Peyer's patch (tissue), 4 donors: ENCODE measurements around the gene CDH23. TPM values are rescaled to one million over a fixed set of nuclear protein-coding genes. Genes with fewer than 3 reads are reported as not detected.

ENCODE experiments used
- DNase-seq, 3 donors: peaks; one replicate each; pipeline ENCODE4 v3.0.0-alpha.2; 2017 to 2019
- H3K27ac ChIP-seq, 4 donors: fragments of 200-600 bp; sonication (generic); one replicate each; pipeline ENCODE4 v1.5.1; 2016 to 2019
- H3K27me3 ChIP-seq, 2 donors: fragments of 200-600 bp; sonication (generic); one replicate each; pipeline ENCODE4 v1.5.1; 2019
- H3K36me3 ChIP-seq, 3 donors: fragments of 200-600 bp; sonication (generic); one replicate each; pipeline ENCODE4 v1.5.1; 2016 to 2019
- H3K4me1 ChIP-seq, 4 donors: fragments of 200-600 bp; sonication (generic); one replicate each; pipeline ENCODE4 v1.5.1; 2016 to 2019
- H3K4me3 ChIP-seq, 4 donors: fragments of 200-600 bp; sonication (generic); 1 replicate in 3 of 4; 2 replicates in 1 of 4; pipeline ENCODE4 v1.5.1; 2016 to 2019; ENCODE audit warnings: mild to moderate bottlenecking in 1 of 4
- H3K9me3 ChIP-seq, 4 donors: fragments of 200-600 bp; sonication (generic); one replicate each; pipeline ENCODE4 v1.5.1; 2016 to 2019; ENCODE audit warnings: mild to moderate bottlenecking in 1 of 4
- POLR2A ChIP-seq, 2 donors: fragments of 450-650 bp; IDR thresholded peaks; one replicate each; pipeline ENCODE4 v1.5.1; 2017; ENCODE audit warnings: antibody characterized with exemption in 2 of 2, mild to moderate bottlenecking in 2 of 2, moderate library complexity in 2 of 2
- total RNA-seq, 4 donors: library from RNA; depleted of rRNA; stranded (reverse); fragments of >200 nt; gene quantifications; one replicate each; pipeline ENCODE4 v1.1.0, GENCODE V29; 2016
- TF ChIP-seq, protein P1 (sequence below), 6 experiments: fragments of 450-650 bp in 4 of 6; fragments of 200-600 bp in 2 of 6; sonication (generic) in 1 of 6; IDR thresholded peaks; one replicate each; pipeline ENCODE4 v1.5.1; 2017 to 2019; ENCODE audit warnings: antibody characterized with exemption in 6 of 6, mild to moderate bottlenecking in 3 of 6, moderate library complexity in 1 of 6

The CDH23 gene
- total RNA-seq, 4 donors from 2014 or later: 3.2 to 9.9 (median 5.4) TPM

DNA sequence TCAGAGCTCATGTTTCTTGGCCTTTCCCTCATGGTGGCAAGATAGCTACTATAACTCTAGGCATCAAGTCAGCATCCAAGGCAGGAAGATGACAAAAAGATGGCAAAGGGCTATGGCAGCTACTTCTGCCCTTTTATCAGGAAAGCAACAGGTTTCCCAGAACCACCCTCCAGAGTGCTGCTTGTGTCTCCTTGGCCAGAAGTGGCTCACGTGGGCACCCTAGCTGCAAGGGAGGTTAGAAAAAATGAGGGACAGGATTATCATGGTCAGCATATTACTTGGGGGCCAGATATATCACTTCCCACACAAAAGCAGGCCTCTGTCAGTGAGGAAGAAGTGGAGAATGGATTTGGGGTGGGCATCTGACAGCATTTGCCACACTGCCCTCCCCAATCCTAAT, 347.1 kb downstream of the CDH23 start:
- no peak for TF ChIP-seq POLR2A (IDR thresholded peaks at IDR 0.05)
- TF ChIP-seq, protein P1, sequence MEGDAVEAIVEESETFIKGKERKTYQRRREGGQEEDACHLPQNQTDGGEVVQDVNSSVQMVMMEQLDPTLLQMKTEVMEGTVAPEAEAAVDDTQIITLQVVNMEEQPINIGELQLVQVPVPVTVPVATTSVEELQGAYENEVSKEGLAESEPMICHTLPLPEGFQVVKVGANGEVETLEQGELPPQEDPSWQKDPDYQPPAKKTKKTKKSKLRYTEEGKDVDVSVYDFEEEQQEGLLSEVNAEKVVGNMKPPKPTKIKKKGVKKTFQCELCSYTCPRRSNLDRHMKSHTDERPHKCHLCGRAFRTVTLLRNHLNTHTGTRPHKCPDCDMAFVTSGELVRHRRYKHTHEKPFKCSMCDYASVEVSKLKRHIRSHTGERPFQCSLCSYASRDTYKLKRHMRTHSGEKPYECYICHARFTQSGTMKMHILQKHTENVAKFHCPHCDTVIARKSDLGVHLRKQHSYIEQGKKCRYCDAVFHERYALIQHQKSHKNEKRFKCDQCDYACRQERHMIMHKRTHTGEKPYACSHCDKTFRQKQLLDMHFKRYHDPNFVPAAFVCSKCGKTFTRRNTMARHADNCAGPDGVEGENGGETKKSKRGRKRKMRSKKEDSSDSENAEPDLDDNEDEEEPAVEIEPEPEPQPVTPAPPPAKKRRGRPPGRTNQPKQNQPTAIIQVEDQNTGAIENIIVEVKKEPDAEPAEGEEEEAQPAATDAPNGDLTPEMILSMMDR (IDR thresholded peaks at IDR 0.05): no peak
- DNase-seq: no peak
- no peaks in the 10 kb centered on the region for H3K27me3 ChIP-seq
- H3K9me3 ChIP-seq: no peaks in the 10 kb centered on the region
- H3K36me3 ChIP-seq: no peaks in the 10 kb centered on the region
- H3K4me3 ChIP-seq: no peak overlapping the region
- peak overlapping the region in 2 of 4 donors; percentile 27 to 32 for H3K27ac ChIP-seq
- peaks cover 29 to 53% (median 39%) of the 10 kb centered on the region in 4 donors for H3K4me1 ChIP-seq

DNA sequence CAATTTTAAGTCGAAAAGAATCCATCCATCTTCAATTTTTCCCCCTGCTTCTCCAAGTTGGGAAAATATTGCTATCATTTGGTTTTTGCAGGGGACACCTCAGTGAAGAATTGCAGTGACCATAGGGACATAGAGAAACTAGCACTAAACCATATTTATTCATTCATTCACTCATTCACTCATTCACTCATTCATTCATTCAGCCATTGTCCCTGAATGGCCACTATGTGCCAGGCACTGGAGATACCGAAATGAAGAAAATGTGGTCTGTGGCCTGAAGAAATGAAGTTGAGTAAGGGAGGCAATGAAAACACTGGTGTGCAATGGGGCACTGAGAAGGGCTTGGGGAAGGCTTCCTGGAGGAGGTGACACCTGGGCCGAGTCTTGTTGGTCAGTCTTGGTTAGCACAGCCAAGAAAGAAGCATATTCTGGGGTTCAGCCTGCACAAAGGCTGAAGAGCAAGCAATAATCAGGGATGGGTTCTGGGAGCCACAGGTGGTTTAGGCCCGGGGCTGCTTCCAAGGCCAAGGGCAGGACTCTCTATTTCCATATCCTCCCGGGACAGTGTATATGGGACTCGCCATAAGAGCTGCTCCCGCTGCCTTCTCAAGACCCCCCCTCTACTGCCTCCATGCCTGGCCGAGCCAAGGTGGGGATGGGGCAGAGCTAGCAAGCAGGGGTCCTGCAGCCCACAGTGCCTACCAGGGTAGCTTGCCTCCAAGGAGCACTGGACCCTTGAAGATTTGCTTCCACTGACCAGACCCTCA, 348.4 kb downstream of the CDH23 start:
- no peaks in the 10 kb centered on the region for H3K9me3 ChIP-seq
- DNase-seq: no peak
- H3K36me3 ChIP-seq: peaks cover 0 to 1% (median 0%) of the 10 kb centered on the region in 3 donors
- no peak for TF ChIP-seq POLR2A (IDR thresholded peaks at IDR 0.05)
- TF ChIP-seq, protein P1 (IDR thresholded peaks at IDR 0.05): no peak
- H3K4me1 ChIP-seq: peaks cover 36 to 61% (median 50%) of the 10 kb centered on the region in 4 donors
- H3K27me3 ChIP-seq: no peaks in the 10 kb centered on the region
- H3K27ac ChIP-seq: peak overlapping the region in 2 of 4 donors; percentile 90 to 93
- H3K4me3 ChIP-seq: no peak overlapping the region

DNA sequence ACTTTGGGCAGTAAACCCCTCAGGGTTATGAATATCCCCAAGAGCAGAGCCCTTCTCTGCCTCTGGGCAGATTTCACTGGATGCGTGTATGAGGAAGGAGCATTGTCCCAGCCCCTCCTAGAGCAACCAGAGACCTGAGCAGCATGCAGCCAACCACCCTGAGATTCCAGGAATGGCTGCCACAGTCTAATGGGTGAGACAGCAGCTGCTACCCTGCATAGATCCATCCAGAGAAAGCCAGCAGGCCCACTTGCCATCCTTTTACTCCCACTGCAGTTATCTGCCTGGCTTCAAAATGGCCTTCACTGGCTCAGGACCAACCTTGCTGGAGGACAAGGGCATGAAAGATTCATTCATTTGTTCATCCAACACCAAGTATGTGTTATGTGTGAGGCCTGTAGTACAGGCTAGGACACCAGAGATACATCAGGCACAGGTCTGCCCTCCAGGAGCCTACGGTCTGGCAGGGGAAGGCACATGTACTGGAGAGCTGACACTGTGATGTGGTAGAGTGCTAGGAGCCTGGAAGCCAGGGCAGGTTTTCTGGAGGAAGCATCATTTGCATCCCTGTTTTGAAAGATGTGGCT, 349.0 kb downstream of the CDH23 start:
- peak overlapping the region; percentile 82 to 93 (median 88) for H3K27ac ChIP-seq
- peaks cover 0 to 8% (median 3%) of the 10 kb centered on the region in 3 donors for H3K36me3 ChIP-seq
- peaks cover 36 to 61% (median 52%) of the 10 kb centered on the region in 4 donors for H3K4me1 ChIP-seq
- no peaks in the 10 kb centered on the region for H3K9me3 ChIP-seq
- no peak overlapping the region for H3K4me3 ChIP-seq
- no peaks in the 10 kb centered on the region for H3K27me3 ChIP-seq
- no peak for DNase-seq
- TF ChIP-seq, protein P1 (IDR thresholded peaks at IDR 0.05): no peak
- no peak for TF ChIP-seq POLR2A (IDR thresholded peaks at IDR 0.05)

DNA sequence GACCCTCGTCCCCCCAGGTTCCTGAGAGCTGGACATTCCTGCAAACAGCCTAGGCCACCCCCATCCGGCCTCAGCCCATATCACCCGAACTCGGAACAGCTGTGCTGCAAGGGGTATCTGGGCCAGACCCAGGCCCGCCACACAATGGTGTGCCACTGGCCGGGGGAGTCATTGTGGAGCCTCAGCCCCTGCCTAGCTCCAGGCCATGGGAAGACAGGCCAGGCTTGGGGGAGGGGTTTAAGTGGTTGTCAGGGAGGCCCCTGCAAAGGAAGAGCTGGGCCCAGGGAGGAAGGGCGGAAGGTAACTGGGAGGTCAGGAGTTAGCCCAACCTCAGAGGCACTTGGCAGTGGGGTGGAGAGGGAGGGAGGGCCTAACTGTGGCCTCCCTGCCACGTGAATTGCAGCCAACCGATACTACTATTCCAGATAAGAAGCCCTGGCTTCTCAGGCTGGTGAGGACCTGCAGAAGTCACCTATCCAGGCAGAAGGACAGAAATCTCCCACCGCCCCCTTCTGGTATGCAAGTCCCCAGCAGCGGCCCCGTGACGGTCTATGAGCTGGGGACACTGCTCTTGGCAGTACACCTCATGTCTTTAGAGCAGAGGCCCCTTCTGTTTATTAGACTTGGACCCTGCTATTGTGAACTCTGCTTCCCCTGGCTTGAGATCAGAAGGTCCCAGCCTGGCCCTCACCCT, 349.8 kb downstream of the CDH23 start:
- no peak overlapping the region for H3K4me3 ChIP-seq
- H3K4me1 ChIP-seq: peaks cover 36 to 62% (median 56%) of the 10 kb centered on the region in 4 donors

DNA sequence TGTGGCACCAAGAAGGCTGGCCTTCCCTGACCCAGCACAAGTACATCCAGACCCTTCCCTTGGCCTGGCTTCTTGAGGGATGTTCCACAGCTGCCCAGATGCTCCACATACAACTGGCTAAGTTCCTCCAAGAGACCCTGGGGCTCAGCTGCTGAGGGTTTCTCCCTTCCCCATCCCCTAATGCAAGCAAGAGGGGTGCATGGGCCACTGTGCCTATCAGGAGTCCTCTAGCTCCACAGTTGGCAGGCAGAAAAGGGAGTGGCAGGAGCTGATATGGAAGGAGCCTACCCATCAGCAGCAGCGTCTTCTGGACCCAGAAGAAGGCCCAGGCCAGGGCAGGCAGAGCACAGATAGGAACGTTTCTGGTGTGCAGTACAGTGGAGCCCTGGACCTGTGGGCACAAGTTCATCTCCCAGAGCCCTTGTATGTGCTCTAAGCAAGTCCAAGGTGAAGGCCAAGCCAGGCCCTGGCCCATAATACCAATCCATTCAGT, 350.4 kb downstream of the CDH23 start:
- no peak for DNase-seq
- TF ChIP-seq POLR2A (IDR thresholded peaks at IDR 0.05): no peak
- TF ChIP-seq, protein P1 (IDR thresholded peaks at IDR 0.05): no peak
- Histone ChIP-seq H3K9me3 (no peaks in the 10 kb centered on the region), H3K27me3 (no peaks in the 10 kb centered on the region), H3K27ac (peak overlapping the region; percentile 82 to 93 (median 88)), H3K36me3 (peaks cover 0 to 20% (median 3%) of the 10 kb centered on the region in 3 donors), H3K4me1 (peaks cover 36 to 65% (median 60%) of the 10 kb centered on the region in 4 donors), H3K4me3 (no peak overlapping the region)

More for the DNA sequence above, 349.8 kb downstream of the CDH23 start:
- Histone ChIP-seq H3K27ac (peak overlapping the region; percentile 82 to 93 (median 88)), H3K27me3 (no peaks in the 10 kb centered on the region), H3K9me3 (no peaks in the 10 kb centered on the region), H3K36me3 (peaks cover 0 to 14% (median 3%) of the 10 kb centered on the region in 3 donors)
- TF ChIP-seq POLR2A (IDR thresholded peaks at IDR 0.05): no peak
- TF ChIP-seq, protein P1 (IDR thresholded peaks at IDR 0.05): peak in 2 of 6 experiments; percentile 17 to 22
- DNase-seq: peak in 2 of 3 donors; percentile 44 to 76
